Activated T-helper 1 cell treated with anti-CD3 and anti-CD28 coated beads, Interleukin-2, amount 50 U/mL, for 16 hours (primary cell): Measurements from ENCODE around the gene SLC26A3.

Experiments
- DNase-seq, 2 donors: peaks; one replicate each; pipeline ENCODE4 v3.0.0-alpha.2; 2020; ENCODE audit warnings: low read depth in 1 of 2, low spot score in 1 of 2

SLC26A3 gene

GRCh38 chr7:107816011-107816566, 13.1 kb upstream of the SLC26A3 start:
- no peak for DNase-seq

- no peak for DNase-seq
Observed at GRCh38 chr7:107815254-107815882, 12.3 kb upstream of the SLC26A3 start.

GRCh38 chr7:107813524-107813923, 10.5 kb upstream of the SLC26A3 start:
- DNase-seq: no peak

GRCh38 chr7:107811934-107812333, 8.9 kb upstream of the SLC26A3 start:
- no peak for DNase-seq

GRCh38 chr7:107810626-107811025, 7.6 kb upstream of the SLC26A3 start:
- no peak for DNase-seq

- DNase-seq: no peak
Observed at GRCh38 chr7:107809179-107809578, 6.2 kb upstream of the SLC26A3 start.

- DNase-seq: no peak
Observed at GRCh38 chr7:107799647-107800264, 3.3 kb downstream of the SLC26A3 start.

GRCh38 chr7:107792364-107792763, 10.7 kb downstream of the SLC26A3 start:
- DNase-seq: no peak

- no peak for DNase-seq
Observed at GRCh38 chr7:107789647-107790046, 13.4 kb downstream of the SLC26A3 start.

GRCh38 chr7:107788662-107789061, 14.4 kb downstream of the SLC26A3 start:
- no peak for DNase-seq

GRCh38 chr7:107788216-107788615, 14.8 kb downstream of the SLC26A3 start:
- DNase-seq: no peak

- DNase-seq: no peak
Observed at GRCh38 chr7:107785926-107786325, 17.1 kb downstream of the SLC26A3 start.

GRCh38 chr7:107785170-107785569, 17.9 kb downstream of the SLC26A3 start:
- no peak for DNase-seq

- no peak for DNase-seq
Observed at GRCh38 chr7:107783648-107784047, 19.4 kb downstream of the SLC26A3 start.

GRCh38 chr7:107782374-107782773, 20.6 kb downstream of the SLC26A3 start:
- no peak for DNase-seq

GRCh38 chr7:107779647-107780099, 23.4 kb downstream of the SLC26A3 start:
- no peak for DNase-seq

GRCh38 chr7:107778283-107778682, 24.7 kb downstream of the SLC26A3 start:
- DNase-seq: no peak

GRCh38 chr7:107777702-107778101, 25.3 kb downstream of the SLC26A3 start:
- DNase-seq: no peak

- no peak for DNase-seq
Observed at GRCh38 chr7:107773027-107773426, 30.0 kb downstream of the SLC26A3 start.

- no peak for DNase-seq
Observed at GRCh38 chr7:107768263-107768662, 34.8 kb downstream of the SLC26A3 start.

- no peak for DNase-seq
Observed at GRCh38 chr7:107767391-107767790, 35.6 kb downstream of the SLC26A3 start.

- no peak for DNase-seq
Observed at GRCh38 chr7:107758667-107759066, 44.4 kb downstream of the SLC26A3 start.

- no peak for DNase-seq
Observed at GRCh38 chr7:107754642-107755041, 48.4 kb downstream of the SLC26A3 start.
